RPMI8226 (cell line): ENCODE results near the gene TPST1.
"Not testable (repeated sequence)": the region's sequence is repeated elsewhere in the genome, so short reads cannot be mapped to it uniquely, and the experiment has no call there.

Experiments used
- DNase-seq: peaks from one replicate; pipeline ENCODE4 v3.0.0-alpha.2; 2015

The TPST1 gene

GRCh38 chr7:66344166-66344565, 139.0 kb downstream of the TPST1 start:
- DNase-seq, result no peak

DNA sequence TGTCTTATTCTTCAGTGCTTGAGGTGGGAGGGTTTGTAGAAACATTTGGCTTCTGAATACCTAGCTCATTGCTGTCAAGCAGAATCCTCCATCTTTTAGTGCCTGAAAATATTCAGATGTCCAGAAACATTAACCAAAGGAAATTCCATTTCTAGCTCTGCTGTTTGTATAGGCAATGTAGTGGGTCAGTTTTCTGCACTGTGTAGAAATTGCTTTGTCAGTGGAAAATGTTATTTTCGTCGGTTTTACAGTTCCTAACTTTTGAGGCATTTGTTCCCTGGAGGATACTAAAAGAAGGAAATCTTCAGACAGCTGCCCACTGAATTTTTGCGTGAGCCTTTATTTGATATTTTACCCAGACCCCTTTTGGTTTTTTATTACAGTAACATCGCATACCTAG, 143.4 kb downstream of the TPST1 start:
- DNase-seq, result no peak

- DNase-seq, result peak; percentile 56
These were observed 143.8 kb downstream of the TPST1 start for GRCh38 chr7:66348959-66349358.

DNA sequence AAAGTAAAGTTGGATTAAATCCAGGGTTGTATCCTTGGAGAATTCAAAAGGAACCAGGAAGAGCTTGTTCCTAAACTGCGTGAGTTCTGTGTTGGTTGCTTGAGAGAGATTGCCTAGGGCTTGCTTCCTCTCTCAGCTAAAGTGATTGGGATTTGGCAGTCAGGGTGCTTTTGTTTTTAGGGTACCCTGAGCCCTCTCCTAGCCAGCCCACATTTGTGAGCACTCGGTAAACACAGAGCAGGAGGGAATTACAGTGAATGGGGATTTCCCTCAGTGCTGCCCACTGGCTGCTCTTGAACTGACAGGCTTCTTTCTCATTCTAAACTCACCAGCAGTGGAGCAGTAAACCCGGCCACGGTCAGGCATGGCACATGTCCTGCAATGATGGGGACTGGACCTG, 146.9 kb downstream of the TPST1 start:
- no peak for DNase-seq

DNA sequence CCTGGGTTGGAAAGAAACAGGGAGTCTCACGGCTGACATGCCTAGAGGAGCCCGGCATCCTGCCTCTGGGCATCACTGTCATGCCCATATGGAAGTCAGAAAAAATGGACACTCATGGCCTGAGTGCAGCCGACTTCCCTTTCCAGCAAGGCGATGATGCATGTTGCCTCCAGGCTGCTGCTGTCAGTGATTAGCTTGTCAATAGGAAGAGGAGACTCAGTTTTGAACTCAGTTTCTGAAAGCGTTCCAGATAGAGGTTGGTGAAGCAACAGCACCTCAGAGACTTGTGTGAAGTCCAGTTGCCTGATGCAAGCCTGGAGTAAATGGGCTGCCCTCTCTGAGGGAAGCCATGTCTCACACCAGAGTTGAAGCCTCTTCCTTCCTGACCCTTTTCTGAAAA, 148.4 kb downstream of the TPST1 start:
- DNase-seq, result no peak

DNA sequence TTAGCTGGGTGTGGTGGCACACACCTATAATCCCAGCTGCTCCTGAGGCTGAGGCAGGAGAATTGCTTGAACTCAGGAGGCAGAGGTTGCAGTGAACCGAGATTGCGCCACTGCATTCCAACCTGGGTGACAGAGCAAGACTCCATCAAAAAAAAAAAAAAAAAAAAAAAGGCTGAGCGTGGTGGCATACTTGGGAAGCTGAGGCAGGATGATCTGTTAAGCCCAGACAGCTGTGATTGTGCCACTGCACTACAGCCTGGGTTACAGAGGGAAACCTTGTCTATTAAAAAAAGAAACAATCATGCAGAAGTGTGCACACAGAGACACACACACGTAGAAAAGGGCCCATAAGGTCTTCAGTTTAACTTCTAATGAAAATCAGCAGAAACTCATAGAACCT, 150.6 kb downstream of the TPST1 start:
- no peak for DNase-seq

- no peak for DNase-seq
These were observed 151.2 kb downstream of the TPST1 start for GRCh38 chr7:66356277-66356721.

- no peak for DNase-seq
These were observed 152.0 kb downstream of the TPST1 start for GRCh38 chr7:66357087-66357486.

- DNase-seq, result no peak
These were observed 154.6 kb downstream of the TPST1 start for GRCh38 chr7:66359656-66360211.

DNA sequence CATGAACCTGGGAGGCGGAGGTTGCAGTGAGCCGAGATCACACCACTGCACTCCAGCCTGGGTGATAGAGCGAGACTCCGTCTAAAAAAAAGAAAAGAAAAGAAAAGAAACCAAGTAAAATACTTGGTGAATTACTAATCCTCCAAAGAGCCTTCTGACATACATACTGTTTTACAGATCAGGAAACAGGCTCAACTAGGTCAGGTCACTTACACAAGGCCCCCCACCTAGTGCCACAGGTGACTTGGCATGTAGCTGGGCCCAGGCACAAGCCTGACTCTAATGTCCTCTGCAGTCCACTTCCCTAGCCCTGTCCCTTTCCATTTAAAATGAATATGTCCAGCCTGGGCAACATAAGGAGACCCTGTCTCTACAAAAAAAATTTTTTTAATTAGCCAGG, 157.0 kb downstream of the TPST1 start:
- DNase-seq, result no peak

DNA sequence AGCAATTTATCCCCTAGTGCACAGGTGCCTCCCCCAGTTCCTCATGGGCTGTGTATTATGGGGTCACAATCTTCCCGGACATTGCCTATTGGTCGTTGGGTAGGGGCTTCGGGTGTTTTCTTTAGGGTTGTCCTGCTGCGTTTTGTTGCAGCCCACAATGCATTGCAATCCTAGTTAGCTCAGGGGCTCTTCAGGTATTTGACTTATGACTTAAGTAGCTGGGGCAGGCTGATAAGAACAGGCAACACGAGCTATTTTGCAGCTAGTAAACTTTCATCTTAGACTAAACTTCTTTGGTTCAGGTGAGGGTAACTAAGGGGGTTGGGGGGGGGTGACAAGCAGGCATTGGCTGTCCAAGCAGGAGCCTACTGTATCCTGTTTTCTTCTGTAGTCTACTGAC, 158.5 kb downstream of the TPST1 start:
- DNase-seq, result no peak

GRCh38 chr7:66365031-66365430, 159.9 kb downstream of the TPST1 start:
- DNase-seq, result not testable (repeated sequence)

DNA sequence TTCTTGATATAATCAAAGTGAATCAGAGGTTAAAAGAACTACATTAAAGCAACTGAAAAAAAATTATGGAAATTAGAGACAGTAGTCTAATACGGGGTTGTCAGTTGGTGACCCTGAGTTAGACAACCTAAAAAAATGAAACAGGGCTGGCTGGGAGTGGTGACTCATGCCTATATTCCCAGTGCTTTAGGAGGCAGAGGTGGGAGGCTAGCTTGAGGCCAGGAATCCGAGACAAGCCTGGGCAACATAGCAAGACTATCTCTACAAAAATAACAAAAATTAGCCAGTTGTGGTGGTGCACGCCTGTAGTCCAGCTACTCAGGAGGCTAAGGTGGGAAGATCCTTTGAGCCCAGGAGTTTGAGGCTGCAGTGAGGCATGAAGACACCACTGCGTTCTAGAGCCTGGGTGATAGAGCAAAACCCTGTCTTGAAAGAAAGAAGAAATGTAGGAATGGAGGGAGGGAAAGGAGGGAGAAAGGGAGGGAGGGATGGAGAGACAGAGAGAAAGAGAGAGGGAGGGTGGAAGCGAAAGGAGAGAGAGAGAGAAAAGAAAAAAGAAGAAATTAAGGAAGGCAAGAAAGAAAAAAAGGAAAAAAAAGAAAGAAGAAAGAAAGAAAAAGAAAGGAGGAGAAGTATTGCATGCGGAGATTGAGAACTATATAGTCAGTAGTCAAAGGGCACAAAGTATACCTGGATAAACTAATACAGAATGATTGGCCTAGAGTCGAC, 166.1 kb downstream of the TPST1 start:
- DNase-seq, result no peak

- not testable (repeated sequence) for DNase-seq
These were observed 169.2 kb downstream of the TPST1 start for GRCh38 chr7:66374141-66374840.

GRCh38 chr7:66376264-66376945, 171.3 kb downstream of the TPST1 start:
- no peak for DNase-seq

DNA sequence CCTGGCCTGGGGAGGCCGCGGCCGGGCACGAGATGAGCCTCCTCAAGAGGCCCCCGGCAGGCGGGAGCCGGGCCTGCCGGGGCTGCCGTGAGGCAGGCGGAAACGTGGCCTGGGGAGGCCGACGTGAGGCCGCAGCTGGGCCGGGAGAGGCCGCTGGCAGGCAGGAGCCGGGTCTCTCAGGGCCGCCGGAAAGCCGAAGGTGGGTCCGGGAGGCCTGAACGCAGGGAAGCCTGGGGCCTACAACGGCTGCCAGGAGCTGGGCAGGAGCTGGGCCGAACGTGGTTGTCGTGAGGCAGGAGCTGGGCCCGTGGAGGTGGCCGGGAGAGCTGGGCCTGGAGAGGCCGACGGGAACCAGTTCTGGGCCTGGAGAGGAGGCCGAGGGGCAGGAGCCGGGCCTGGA, 171.9 kb downstream of the TPST1 start:
- DNase-seq, result no peak

GRCh38 chr7:66377714-66378113, 172.6 kb downstream of the TPST1 start:
- DNase-seq, result no peak

GRCh38 chr7:66379542-66380160, 174.5 kb downstream of the TPST1 start:
- DNase-seq, result no peak

DNA sequence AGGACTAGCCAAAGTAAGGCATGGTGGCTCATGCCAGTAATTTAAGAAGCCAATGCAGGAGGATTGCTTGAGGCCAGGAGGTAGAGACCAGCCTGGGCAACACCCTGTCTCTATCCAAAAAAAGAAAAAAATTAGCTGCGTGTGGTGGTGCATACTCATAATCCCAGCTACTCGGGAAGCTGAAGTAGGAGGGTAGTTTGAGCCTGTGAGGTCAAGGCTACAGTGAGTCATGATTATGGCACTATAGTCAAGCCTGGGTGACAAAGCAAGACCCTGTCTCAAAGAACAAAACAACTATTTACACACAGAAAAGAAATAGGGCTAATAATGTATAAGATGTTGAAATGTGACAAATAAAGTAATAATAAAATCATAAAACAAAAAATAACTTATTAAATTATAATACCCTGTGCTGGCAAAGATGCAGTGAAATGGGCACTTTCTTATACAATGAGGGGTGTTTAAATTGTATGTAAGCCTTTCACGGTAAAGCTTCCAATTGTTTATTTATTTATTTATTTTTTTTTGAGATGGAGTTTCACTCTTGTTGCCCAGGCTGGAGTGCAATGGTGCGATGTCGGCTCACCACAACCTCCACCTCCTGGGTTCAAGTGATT, 175.2 kb downstream of the TPST1 start:
- no peak for DNase-seq

DNA sequence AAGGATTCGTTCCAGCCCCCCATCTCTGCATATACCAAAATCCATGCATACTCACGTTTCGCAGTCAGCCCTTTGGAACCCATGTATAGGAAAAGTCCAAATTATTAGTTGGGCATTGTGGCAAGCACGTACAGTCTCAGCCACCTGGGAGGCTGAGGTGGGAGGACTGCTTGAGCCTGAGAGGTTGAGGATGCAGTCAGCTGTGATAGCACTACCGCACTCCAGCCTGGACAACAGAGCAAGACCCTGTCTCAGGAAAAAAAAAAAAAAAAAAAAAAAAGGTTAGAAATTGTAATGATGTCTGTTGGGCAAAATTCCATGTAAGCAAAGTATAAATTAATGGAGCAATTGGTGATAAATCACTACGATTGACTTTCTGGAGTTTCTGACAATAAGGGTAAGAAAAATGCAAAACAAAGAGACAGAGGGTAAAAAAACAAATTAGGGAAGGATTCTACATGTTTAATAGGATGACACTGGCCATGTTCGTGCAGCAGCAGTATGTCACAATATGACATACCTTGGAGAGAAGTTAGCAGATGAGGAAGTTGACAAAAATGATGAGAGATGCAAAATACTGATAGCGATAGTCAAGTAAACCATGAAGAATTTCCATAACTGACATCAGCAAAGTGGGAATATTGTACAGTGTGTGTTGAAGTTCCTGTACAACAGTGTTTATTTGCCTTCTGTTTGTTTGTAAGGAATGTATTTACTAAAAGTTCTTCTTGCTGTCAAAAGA, 177.2 kb downstream of the TPST1 start:
- not testable (repeated sequence) for DNase-seq

DNA sequence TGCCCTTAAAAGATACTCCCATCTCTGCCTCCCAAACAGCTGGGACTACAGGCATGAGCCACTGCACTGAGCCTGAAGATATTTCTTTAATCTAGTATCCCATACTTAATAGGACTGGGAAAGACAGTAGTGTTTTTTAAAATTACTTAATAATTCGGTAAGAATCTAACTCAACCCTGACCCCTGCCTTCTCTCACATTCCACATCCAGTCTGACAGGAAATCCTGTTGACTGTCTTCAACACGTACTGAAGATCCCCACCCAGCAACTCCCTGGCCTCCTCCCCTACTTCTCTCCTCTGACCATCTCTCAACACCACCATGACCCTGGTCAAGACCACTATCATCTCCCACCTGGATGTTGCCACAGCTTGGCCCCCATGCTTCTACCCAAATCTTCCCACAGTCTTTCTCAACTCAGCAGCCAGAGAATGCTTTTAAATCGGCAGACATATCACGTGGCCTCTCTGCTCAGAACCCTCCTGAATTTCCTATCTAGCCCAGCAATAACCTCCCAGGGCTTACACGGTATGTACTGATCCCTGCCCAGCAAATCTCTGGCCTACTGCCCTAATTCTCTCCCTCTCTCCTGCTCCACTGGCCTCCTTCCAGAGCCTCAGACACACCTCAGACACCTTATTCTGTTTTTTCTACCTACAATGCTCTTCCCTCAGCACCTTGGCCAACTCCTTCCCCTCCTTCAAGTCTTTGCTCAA, 180.2 kb downstream of the TPST1 start:
- DNase-seq, result not testable (repeated sequence)
